Astrocyte (in vitro differentiated cells and primary cell): ENCODE measurements around the gene IDUA. TPM values are rescaled to one million over a fixed set of nuclear protein-coding genes. Genes with fewer than 3 reads are reported as not detected.

Experiments used
- DNase-seq: peaks from one replicate; pipeline ENCODE4 v3.0.0-alpha.2; 2010; ENCODE audit warnings: low read depth
- FAIRE-seq: peaks from 2 replicates; lab custom pipeline; 2011; peaks lifted over from hg19 to GRCh38; lab: Jason Lieb, UNC
- H2AFZ ChIP-seq: 2 replicates; pipeline ENCODE4 v1.6.0; 2012; ENCODE audit warnings: low read depth, low read length, inconsistent platforms
- H3K27ac ChIP-seq: 2 replicates; pipeline ENCODE4 v1.5.1; 2011; ENCODE audit warnings: low read depth, low read length, inconsistent platforms
- H3K27me3 ChIP-seq: 2 replicates; pipeline ENCODE4 v1.6.0; 2011; ENCODE audit warnings: low read length, inconsistent platforms; ENCODE audit not compliant: insufficient read depth
- H3K36me3 ChIP-seq: 2 replicates; pipeline ENCODE4 v1.5.1; 2011; ENCODE audit warnings: low read length, inconsistent platforms; ENCODE audit not compliant: insufficient read depth
- H3K4me1 ChIP-seq: 2 replicates; pipeline ENCODE4 v1.5.1; 2011; ENCODE audit warnings: low read length, inconsistent platforms; ENCODE audit not compliant: insufficient read depth
- H3K4me2 ChIP-seq: 2 replicates; pipeline ENCODE4 v1.6.0; 2012; ENCODE audit warnings: low read length, inconsistent platforms
- H3K4me3 ChIP-seq: 2 replicates; pipeline ENCODE4 v1.5.1; 2011; ENCODE audit warnings: low read depth, mild to moderate bottlenecking, low read length, inconsistent platforms; ENCODE audit not compliant: insufficient read depth
- H3K79me2 ChIP-seq: 2 replicates; pipeline ENCODE4 v1.6.0; 2012; ENCODE audit warnings: mild to moderate bottlenecking, low read length, inconsistent platforms; ENCODE audit not compliant: insufficient read depth
- H3K9ac ChIP-seq: 2 replicates; pipeline ENCODE4 v1.6.0; 2012; ENCODE audit warnings: mild to moderate bottlenecking, low read length, inconsistent platforms
- H3K9me3 ChIP-seq: 2 replicates; pipeline ENCODE4 v1.5.1; 2012; ENCODE audit warnings: low read depth, mild to moderate bottlenecking, low read length, inconsistent platforms; ENCODE audit not compliant: insufficient read depth
- H4K20me1 ChIP-seq: 2 replicates; pipeline ENCODE4 v1.6.0; 2012; ENCODE audit warnings: low read length, inconsistent platforms; ENCODE audit not compliant: insufficient read depth
- H3K27ac Mint-ChIP-seq: one replicate; pipeline ENCODE4 v1.8.0; 2021; ENCODE audit warnings: mild to moderate bottlenecking, mixed read lengths; ENCODE audit not compliant: unreplicated experiment
- H3K27me3 Mint-ChIP-seq: one replicate; pipeline ENCODE4 v1.8.0; 2021; ENCODE audit warnings: low read depth, mixed read lengths; ENCODE audit not compliant: unreplicated experiment
- H3K36me3 Mint-ChIP-seq: one replicate; pipeline ENCODE4 v1.8.0; 2021; ENCODE audit warnings: low read depth, mixed read lengths; ENCODE audit not compliant: unreplicated experiment
- H3K4me1 Mint-ChIP-seq: one replicate; pipeline ENCODE4 v1.8.0; 2021; ENCODE audit warnings: low read depth, mixed read lengths; ENCODE audit not compliant: unreplicated experiment
- H3K4me3 Mint-ChIP-seq: one replicate; pipeline ENCODE4 v1.8.0; 2021; ENCODE audit warnings: mild to moderate bottlenecking, moderate library complexity, mixed read lengths; ENCODE audit not compliant: unreplicated experiment
- H3K9me3 Mint-ChIP-seq: one replicate; pipeline ENCODE4 v1.8.0; 2021; ENCODE audit warnings: mild to moderate bottlenecking, mixed read lengths; ENCODE audit not compliant: unreplicated experiment
- CTCF ChIP-seq: IDR thresholded peaks from 2 replicates; pipeline ENCODE4 v1.5.1; 2011; ENCODE audit warnings: low read depth, mild to moderate bottlenecking, inconsistent platforms, low read length, moderate library complexity; ENCODE audit not compliant: insufficient read depth
- EZH2 ChIP-seq: IDR thresholded peaks from 2 replicates; pipeline ENCODE4 v1.6.1; 2012; ENCODE audit warnings: mild to moderate bottlenecking, low read length, inconsistent platforms; ENCODE audit not compliant: insufficient read depth
- total RNA-seq: library from RNA; stranded (reverse); gene quantifications from 2 replicates; pipeline ENCODE4 v1.2.1, GENCODE V29; 2021

The IDUA gene
- total RNA-seq, 1 donor from 2014 or later = 20.5 TPM

GRCh38 chr4:955161-955921, 31.5 kb upstream of the IDUA start:
- Mint-ChIP-seq H3K9me3 (no peaks in the 10 kb centered on the region), H3K27ac (no peak overlapping the region), H3K36me3 (peaks cover 9% of the 10 kb centered on the region), H3K27me3 (peaks cover 1% of the 10 kb centered on the region), H3K4me1 (no peaks in the 10 kb centered on the region), H3K4me3 (no peak overlapping the region)
- DNase-seq = no peak
- no peak overlapping the region for H3K27ac ChIP-seq
- FAIRE-seq = no peak
- no peak overlapping the region for H3K4me3 ChIP-seq
- H3K9ac ChIP-seq = no peak overlapping the region
- no peaks in the 10 kb centered on the region for H4K20me1 ChIP-seq
- no peaks in the 10 kb centered on the region for H3K36me3 ChIP-seq
- no peaks in the 10 kb centered on the region for H3K79me2 ChIP-seq
- H3K4me2 ChIP-seq = no peak overlapping the region
- H3K4me1 ChIP-seq = no peaks in the 10 kb centered on the region
- H3K9me3 ChIP-seq = no peaks in the 10 kb centered on the region
- no peak for TF ChIP-seq CTCF
- TF ChIP-seq EZH2 = no peak
- H2AFZ ChIP-seq = no peak overlapping the region
- H3K27me3 ChIP-seq = no peaks in the 10 kb centered on the region

GRCh38 chr4:955931-956381, 30.9 kb upstream of the IDUA start:
- no peak overlapping the region for H3K4me3 Mint-ChIP-seq
- H3K36me3 Mint-ChIP-seq = peaks cover 9% of the 10 kb centered on the region
- no peaks in the 10 kb centered on the region for H3K27me3 ChIP-seq
- H3K27ac ChIP-seq = no peak overlapping the region
- no peaks in the 10 kb centered on the region for H3K9me3 Mint-ChIP-seq
- H2AFZ ChIP-seq = no peak overlapping the region
- H3K36me3 ChIP-seq = no peaks in the 10 kb centered on the region
- H3K4me1 ChIP-seq = no peaks in the 10 kb centered on the region
- H3K9ac ChIP-seq = no peak overlapping the region
- H3K9me3 ChIP-seq = no peaks in the 10 kb centered on the region
- H3K4me1 Mint-ChIP-seq = no peaks in the 10 kb centered on the region
- no peak for DNase-seq
- peaks cover 1% of the 10 kb centered on the region for H3K27me3 Mint-ChIP-seq
- no peaks in the 10 kb centered on the region for H3K79me2 ChIP-seq
- H3K27ac Mint-ChIP-seq = no peak overlapping the region
- no peak overlapping the region for H3K4me3 ChIP-seq
- no peak for TF ChIP-seq CTCF
- TF ChIP-seq EZH2 = no peak
- no peaks in the 10 kb centered on the region for H4K20me1 ChIP-seq
- H3K4me2 ChIP-seq = no peak overlapping the region
- no peak for FAIRE-seq
